Activated naive CD8-positive, alpha-beta T cell treated with anti-CD3 and anti-CD28 coated beads for 36 hours (primary cell): ENCODE results near the gene ALG8. TPM values are rescaled to one million over a fixed set of nuclear protein-coding genes. Genes with fewer than 3 reads are reported as not detected.
A peak's percentile ranks its signal among the peaks of the same experiment; 100 is the strongest.
"Not testable (repeated sequence)": the region's sequence is repeated elsewhere in the genome, so short reads cannot be mapped to it uniquely, and the experiment has no call there.

Experiments
- DNase-seq: peaks from one replicate; pipeline ENCODE4 v3.0.0; 2021
- H3K27ac Mint-ChIP-seq: one replicate; pipeline ENCODE4 v1.8.0; 2022; ENCODE audit warnings: mild to moderate bottlenecking, moderate library complexity, mixed read lengths
- H3K27me3 Mint-ChIP-seq: one replicate; pipeline ENCODE4 v1.8.0; 2022; ENCODE audit warnings: mild to moderate bottlenecking, mixed read lengths
- H3K36me3 Mint-ChIP-seq: one replicate; pipeline ENCODE4 v1.8.0; 2021; ENCODE audit warnings: mild to moderate bottlenecking, mixed read lengths
- H3K4me1 Mint-ChIP-seq: one replicate; pipeline ENCODE4 v1.8.0; 2021; ENCODE audit warnings: mixed read lengths
- H3K4me3 Mint-ChIP-seq: one replicate; pipeline ENCODE4 v1.8.0; 2022; ENCODE audit warnings: mild to moderate bottlenecking, moderate library complexity, mixed read lengths
- H3K9me3 Mint-ChIP-seq: one replicate; pipeline ENCODE4 v1.8.0; 2022; ENCODE audit warnings: mixed read lengths
- total RNA-seq, 2 experiments: library from RNA; stranded (reverse); gene quantifications; one replicate each; pipeline ENCODE4 v1.2.3, GENCODE V29; 2021

The ALG8 gene
- total RNA-seq, 2 experiments from 2014 or later, result 40.2 to 48.8 TPM

GRCh38 chr11:78097666-78098385 is 41.6 kb downstream of the ALG8 start:
- Mint-ChIP-seq H3K4me1 (peaks cover 8% of the 10 kb centered on the region), H3K9me3 (no peaks in the 10 kb centered on the region), H3K4me3 (no peak overlapping the region), H3K27ac (no peak overlapping the region), H3K36me3 (peaks cover 36% of the 10 kb centered on the region), H3K27me3 (no peaks in the 10 kb centered on the region)
- DNase-seq, result no peak

GRCh38 chr11:78094250-78094649 is 45.2 kb downstream of the ALG8 start:
- H3K4me3 Mint-ChIP-seq, result peak overlapping the region; percentile 10
- H3K9me3 Mint-ChIP-seq, result no peaks in the 10 kb centered on the region
- peaks cover 8% of the 10 kb centered on the region for H3K4me1 Mint-ChIP-seq
- H3K27ac Mint-ChIP-seq, result peak overlapping the region; percentile 82
- H3K27me3 Mint-ChIP-seq, result no peaks in the 10 kb centered on the region
- peaks cover 34% of the 10 kb centered on the region for H3K36me3 Mint-ChIP-seq
- DNase-seq, result peak; percentile 9

- DNase-seq, H3K27ac Mint-ChIP-seq, H3K4me3 Mint-ChIP-seq, H3K27me3 Mint-ChIP-seq, H3K4me1 Mint-ChIP-seq, H3K9me3 Mint-ChIP-seq, H3K36me3 Mint-ChIP-seq: not testable (repeated sequence)
Measured at GRCh38 chr11:78086521-78087074, 52.8 kb downstream of the ALG8 start.

GRCh38 chr11:78085972-78086371 is 53.5 kb downstream of the ALG8 start:
- H3K27me3 Mint-ChIP-seq, result no peaks in the 10 kb centered on the region
- peaks cover 11% of the 10 kb centered on the region for H3K4me1 Mint-ChIP-seq
- no peaks in the 10 kb centered on the region for H3K9me3 Mint-ChIP-seq
- no peak for DNase-seq
- no peak overlapping the region for H3K27ac Mint-ChIP-seq
- H3K4me3 Mint-ChIP-seq, result no peak overlapping the region
- no peaks in the 10 kb centered on the region for H3K36me3 Mint-ChIP-seq

- H3K27ac Mint-ChIP-seq, H3K9me3 Mint-ChIP-seq: not testable (repeated sequence)
Measured at GRCh38 chr11:78084506-78084905, 54.9 kb downstream of the ALG8 start.

GRCh38 chr11:78083021-78083420 is 56.4 kb downstream of the ALG8 start:
- Mint-ChIP-seq H3K27me3 (no peaks in the 10 kb centered on the region), H3K27ac (no peak overlapping the region), H3K9me3 (no peaks in the 10 kb centered on the region), H3K36me3 (peaks cover 3% of the 10 kb centered on the region), H3K4me1 (peaks cover 19% of the 10 kb centered on the region), H3K4me3 (no peak overlapping the region)
- no peak for DNase-seq

More at GRCh38 chr11:78084506-78084905, 54.9 kb downstream of the ALG8 start:
- not testable (repeated sequence) for H3K4me3 Mint-ChIP-seq, H3K36me3 Mint-ChIP-seq, DNase-seq, H3K27me3 Mint-ChIP-seq
- peaks cover 14% of the 10 kb centered on the region for H3K4me1 Mint-ChIP-seq

- no peak for DNase-seq
- Mint-ChIP-seq H3K4me3 (no peak overlapping the region), H3K27ac (no peak overlapping the region), H3K27me3 (no peaks in the 10 kb centered on the region), H3K36me3 (peaks cover 3% of the 10 kb centered on the region), H3K9me3 (no peaks in the 10 kb centered on the region), H3K4me1 (peaks cover 27% of the 10 kb centered on the region)
Measured at GRCh38 chr11:78082146-78082545, 57.3 kb downstream of the ALG8 start.

GRCh38 chr11:78081583-78081982 is 57.8 kb downstream of the ALG8 start:
- H3K4me3 Mint-ChIP-seq, result peak overlapping the region; percentile 42
- H3K36me3 Mint-ChIP-seq, result peaks cover 3% of the 10 kb centered on the region
- H3K27ac Mint-ChIP-seq, result peak overlapping the region; percentile 39
- DNase-seq, result no peak
- H3K4me1 Mint-ChIP-seq, result peaks cover 30% of the 10 kb centered on the region
- H3K27me3 Mint-ChIP-seq, result no peaks in the 10 kb centered on the region
- H3K9me3 Mint-ChIP-seq, result no peaks in the 10 kb centered on the region

GRCh38 chr11:78080818-78081495 is 58.5 kb downstream of the ALG8 start:
- peaks cover 3% of the 10 kb centered on the region for H3K36me3 Mint-ChIP-seq
- H3K4me3 Mint-ChIP-seq, result peak overlapping the region; percentile 42
- peaks cover 34% of the 10 kb centered on the region for H3K4me1 Mint-ChIP-seq
- no peaks in the 10 kb centered on the region for H3K9me3 Mint-ChIP-seq
- no peak for DNase-seq
- H3K27me3 Mint-ChIP-seq, result no peaks in the 10 kb centered on the region
- peak overlapping the region; percentile 39 for H3K27ac Mint-ChIP-seq

GRCh38 chr11:78080084-78080817 is 59.2 kb downstream of the ALG8 start:
- no peaks in the 10 kb centered on the region for H3K9me3 Mint-ChIP-seq
- peaks cover 3% of the 10 kb centered on the region for H3K36me3 Mint-ChIP-seq
- H3K27me3 Mint-ChIP-seq, result no peaks in the 10 kb centered on the region
- peak overlapping the region; percentile 90 for H3K4me3 Mint-ChIP-seq
- H3K4me1 Mint-ChIP-seq, result peaks cover 37% of the 10 kb centered on the region
- H3K27ac Mint-ChIP-seq, result peak overlapping the region; percentile 91
- no peak for DNase-seq

GRCh38 chr11:78079232-78080083 is 60.0 kb downstream of the ALG8 start, which contains the start of gene NDUFC2:
Gene NDUFC2, minus strand, starts transcription at chr11:78079862. Its CDS starts 118 bp downstream, at chr11:78079744.
- Mint-ChIP-seq H3K4me3 (peak within 1 kb of the TSS; percentile 90), H3K27ac (peak within 1 kb of the TSS; percentile 91), H3K27me3 (no peaks in the 10 kb centered on the region), H3K36me3 (peaks cover 3% of the 10 kb centered on the region), H3K9me3 (no peaks in the 10 kb centered on the region), H3K4me1 (peaks cover 41% of the 10 kb centered on the region)
- peak; percentile 72 for DNase-seq

GRCh38 chr11:78078218-78079167 is 60.9 kb downstream of the ALG8 start:
- Mint-ChIP-seq H3K27me3 (no peaks in the 10 kb centered on the region), H3K36me3 (peaks cover 4% of the 10 kb centered on the region), H3K4me1 (peaks cover 44% of the 10 kb centered on the region), H3K27ac (peak overlapping the region; percentile 91), H3K4me3 (peak overlapping the region; percentile 90), H3K9me3 (no peaks in the 10 kb centered on the region)
- DNase-seq, result no peak

GRCh38 chr11:78077592-78077991 is 61.8 kb downstream of the ALG8 start:
- H3K27me3 Mint-ChIP-seq, H3K36me3 Mint-ChIP-seq, H3K27ac Mint-ChIP-seq, DNase-seq, H3K9me3 Mint-ChIP-seq: not testable (repeated sequence)
- H3K4me1 Mint-ChIP-seq, result peaks cover 45% of the 10 kb centered on the region
- peak overlapping the region; percentile 90 for H3K4me3 Mint-ChIP-seq
